Activated CD4-positive, alpha-beta T cell treated with anti-CD3 and anti-CD28 coated beads for 48 hours (primary cell): ENCODE measurements around the gene TMSB4X.
"Not testable (repeated sequence)": the region's sequence is repeated elsewhere in the genome, so short reads cannot be mapped to it uniquely, and the experiment has no call there.

Experiments used
- DNase-seq: peaks from one replicate; pipeline ENCODE4 v3.0.0-alpha.2; 2020

The TMSB4X gene

GRCh38 chrX:12976819-12977732, 2.2 kb downstream of the TMSB4X start:
- DNase-seq = not testable (repeated sequence)

GRCh38 chrX:12977761-12978204, 2.9 kb downstream of the TMSB4X start:
- no peak for DNase-seq

GRCh38 chrX:12978205-12979025, 3.5 kb downstream of the TMSB4X start:
- DNase-seq = peak; percentile 75

GRCh38 chrX:12979026-12979607, 4.2 kb downstream of the TMSB4X start:
- no peak for DNase-seq

GRCh38 chrX:12979616-12980015, 4.7 kb downstream of the TMSB4X start:
- no peak for DNase-seq

- DNase-seq = peak; percentile 33
Observed at GRCh38 chrX:12980039-12980438, 5.1 kb downstream of the TMSB4X start.

- no peak for DNase-seq
Observed at GRCh38 chrX:12981880-12982279, 7.0 kb downstream of the TMSB4X start.

- DNase-seq = peak; percentile 55
Observed at GRCh38 chrX:12984603-12985319, 9.9 kb downstream of the TMSB4X start.

GRCh38 chrX:12985331-12985730, 10.4 kb downstream of the TMSB4X start:
- DNase-seq = no peak

GRCh38 chrX:12986164-12986779, 11.4 kb downstream of the TMSB4X start:
- DNase-seq = no peak

- DNase-seq = no peak
Observed at GRCh38 chrX:12986886-12987285, 12.0 kb downstream of the TMSB4X start.

GRCh38 chrX:12987340-12987739, 12.4 kb downstream of the TMSB4X start:
- no peak for DNase-seq

GRCh38 chrX:12987900-12988594, 13.1 kb downstream of the TMSB4X start:
- no peak for DNase-seq

GRCh38 chrX:12988797-12989196, 13.9 kb downstream of the TMSB4X start:
- DNase-seq = no peak

GRCh38 chrX:12989461-12989860, 14.6 kb downstream of the TMSB4X start:
- DNase-seq = no peak

GRCh38 chrX:12991575-12991974, 16.7 kb downstream of the TMSB4X start:
- DNase-seq = no peak

- DNase-seq = no peak
Observed at GRCh38 chrX:12992544-12993118, 17.7 kb downstream of the TMSB4X start.

- no peak for DNase-seq
Observed at GRCh38 chrX:12993826-12994225, 18.9 kb downstream of the TMSB4X start.

GRCh38 chrX:12994321-12994720, 19.4 kb downstream of the TMSB4X start:
- no peak for DNase-seq

GRCh38 chrX:12996934-12997435, 22.1 kb downstream of the TMSB4X start:
- DNase-seq = no peak
